ENCODE data around the gene INPP4B.

INPP4B gene

GRCh38 chr4:142434519-142435224 lies 411.4 kb downstream of the INPP4B start:
- Histone ChIP-seq H3K27me3 (ENCODE audit: insufficient read depth, low read depth) (no peaks in the 10 kb centered on the region), H3K4me1 (ENCODE audit: low read depth, poor library complexity, severe bottlenecking) (no peaks in the 10 kb centered on the region), H3K27ac (no peak overlapping the region), H3K79me2 (ENCODE audit: insufficient read depth, low read depth) (no peaks in the 10 kb centered on the region), H3K36me3 (ENCODE audit: insufficient read depth) (no peaks in the 10 kb centered on the region), H3K9ac (no peak overlapping the region), H3K4me2 (no peak overlapping the region), H4K20me1 (ENCODE audit: insufficient read depth) (no peaks in the 10 kb centered on the region), H2AFZ (ENCODE audit: low read depth) (no peak overlapping the region), H3K4me3 (IDR thresholded peaks at IDR 0.05; ENCODE audit: insufficient read depth, low read depth, low read length) (no peak overlapping the region)
- TF ChIP-seq, protein P1, sequence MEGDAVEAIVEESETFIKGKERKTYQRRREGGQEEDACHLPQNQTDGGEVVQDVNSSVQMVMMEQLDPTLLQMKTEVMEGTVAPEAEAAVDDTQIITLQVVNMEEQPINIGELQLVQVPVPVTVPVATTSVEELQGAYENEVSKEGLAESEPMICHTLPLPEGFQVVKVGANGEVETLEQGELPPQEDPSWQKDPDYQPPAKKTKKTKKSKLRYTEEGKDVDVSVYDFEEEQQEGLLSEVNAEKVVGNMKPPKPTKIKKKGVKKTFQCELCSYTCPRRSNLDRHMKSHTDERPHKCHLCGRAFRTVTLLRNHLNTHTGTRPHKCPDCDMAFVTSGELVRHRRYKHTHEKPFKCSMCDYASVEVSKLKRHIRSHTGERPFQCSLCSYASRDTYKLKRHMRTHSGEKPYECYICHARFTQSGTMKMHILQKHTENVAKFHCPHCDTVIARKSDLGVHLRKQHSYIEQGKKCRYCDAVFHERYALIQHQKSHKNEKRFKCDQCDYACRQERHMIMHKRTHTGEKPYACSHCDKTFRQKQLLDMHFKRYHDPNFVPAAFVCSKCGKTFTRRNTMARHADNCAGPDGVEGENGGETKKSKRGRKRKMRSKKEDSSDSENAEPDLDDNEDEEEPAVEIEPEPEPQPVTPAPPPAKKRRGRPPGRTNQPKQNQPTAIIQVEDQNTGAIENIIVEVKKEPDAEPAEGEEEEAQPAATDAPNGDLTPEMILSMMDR (conservative IDR thresholded peaks at IDR 0.05; ENCODE audit: low read depth, low read length), result no peak

- H3K27ac ChIP-seq, result no peak overlapping the region
- TF ChIP-seq, protein P1 (conservative IDR thresholded peaks at IDR 0.05; ENCODE audit: low read depth, low read length), result no peak
- no peak overlapping the region for H3K4me2 ChIP-seq
- no peak overlapping the region for H3K4me3 ChIP-seq (IDR thresholded peaks at IDR 0.05; ENCODE audit: insufficient read depth, low read depth, low read length)
- no peaks in the 10 kb centered on the region for H3K4me1 ChIP-seq (ENCODE audit: low read depth, poor library complexity, severe bottlenecking)
- no peak overlapping the region for H2AFZ ChIP-seq (ENCODE audit: low read depth)
- H4K20me1 ChIP-seq (ENCODE audit: insufficient read depth), result no peaks in the 10 kb centered on the region
- no peaks in the 10 kb centered on the region for H3K27me3 ChIP-seq (ENCODE audit: insufficient read depth, low read depth)
- no peak overlapping the region for H3K9ac ChIP-seq
- no peaks in the 10 kb centered on the region; the same call in 1 of the 2 replicates for H3K36me3 ChIP-seq (ENCODE audit: insufficient read depth)
- H3K79me2 ChIP-seq (ENCODE audit: insufficient read depth, low read depth), result no peaks in the 10 kb centered on the region
Measured at GRCh38 chr4:142428715-142429114, 417.4 kb downstream of the INPP4B start.

GRCh38 chr4:142427456-142427855 lies 418.6 kb downstream of the INPP4B start:
- H4K20me1 ChIP-seq (ENCODE audit: insufficient read depth), result no peaks in the 10 kb centered on the region
- no peaks in the 10 kb centered on the region for H3K79me2 ChIP-seq (ENCODE audit: insufficient read depth, low read depth)
- H3K27ac ChIP-seq, result no peak overlapping the region
- no peaks in the 10 kb centered on the region; the same call in 1 of the 2 replicates for H3K36me3 ChIP-seq (ENCODE audit: insufficient read depth)
- no peak overlapping the region for H3K4me2 ChIP-seq
- no peak overlapping the region for H3K4me3 ChIP-seq (IDR thresholded peaks at IDR 0.05; ENCODE audit: insufficient read depth, low read depth, low read length)
- no peak overlapping the region for H3K9ac ChIP-seq
- H3K4me1 ChIP-seq (ENCODE audit: low read depth, poor library complexity, severe bottlenecking), result no peaks in the 10 kb centered on the region
- TF ChIP-seq, protein P1 (conservative IDR thresholded peaks at IDR 0.05; ENCODE audit: low read depth, low read length), result no peak
- H3K27me3 ChIP-seq (ENCODE audit: insufficient read depth, low read depth), result no peaks in the 10 kb centered on the region
- no peak overlapping the region for H2AFZ ChIP-seq (ENCODE audit: low read depth)

DNA sequence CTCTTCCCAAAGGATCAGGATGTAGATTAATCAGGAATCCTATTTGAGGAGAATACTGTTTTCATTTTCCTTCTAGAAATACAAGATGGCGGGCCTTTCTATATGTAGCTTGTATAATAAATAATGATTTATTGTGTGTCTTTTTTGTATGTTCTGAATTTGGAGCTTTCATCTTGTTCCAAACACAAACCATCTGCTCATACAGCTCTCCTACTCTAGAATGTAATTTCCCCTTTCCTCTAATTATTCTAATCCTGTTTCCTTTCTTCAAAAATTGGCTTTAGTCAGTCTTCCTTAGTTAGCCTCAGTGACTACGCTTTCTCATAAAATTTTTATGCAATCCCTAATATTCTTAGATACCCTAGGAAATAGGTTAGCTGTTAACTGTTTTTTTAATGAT lies 422.2 kb downstream of the INPP4B start:
- H3K27me3 ChIP-seq (ENCODE audit: insufficient read depth, low read depth), result no peaks in the 10 kb centered on the region
- H4K20me1 ChIP-seq (ENCODE audit: insufficient read depth), result no peaks in the 10 kb centered on the region
- TF ChIP-seq, protein P1 (conservative IDR thresholded peaks at IDR 0.05; ENCODE audit: low read depth, low read length), result no peak
- H3K4me1 ChIP-seq (ENCODE audit: low read depth, poor library complexity, severe bottlenecking), result no peaks in the 10 kb centered on the region
- H2AFZ ChIP-seq (ENCODE audit: low read depth), result no peak overlapping the region
- no peaks in the 10 kb centered on the region for H3K79me2 ChIP-seq (ENCODE audit: insufficient read depth, low read depth)
- H3K4me3 ChIP-seq (IDR thresholded peaks at IDR 0.05; ENCODE audit: insufficient read depth, low read depth, low read length), result no peak overlapping the region
- no peaks in the 10 kb centered on the region; the same call in 1 of the 2 replicates for H3K36me3 ChIP-seq (ENCODE audit: insufficient read depth)
- H3K4me2 ChIP-seq, result no peak overlapping the region
- no peak overlapping the region for H3K27ac ChIP-seq
- no peak overlapping the region for H3K9ac ChIP-seq

All from KMS-11 (cell line).